Germinal center (tissue), 1 donor: ENCODE measurements around the gene HYCC2.
"Not testable (repeated sequence)": the region's sequence is repeated elsewhere in the genome, so short reads cannot be mapped to it uniquely, and the experiment has no call there.

Experiments
- DNase-seq: peaks from one replicate; pipeline ENCODE4 v3.0.0; 2012; ENCODE audit warnings: mixed read lengths, low spot score

Gene HYCC2

DNA sequence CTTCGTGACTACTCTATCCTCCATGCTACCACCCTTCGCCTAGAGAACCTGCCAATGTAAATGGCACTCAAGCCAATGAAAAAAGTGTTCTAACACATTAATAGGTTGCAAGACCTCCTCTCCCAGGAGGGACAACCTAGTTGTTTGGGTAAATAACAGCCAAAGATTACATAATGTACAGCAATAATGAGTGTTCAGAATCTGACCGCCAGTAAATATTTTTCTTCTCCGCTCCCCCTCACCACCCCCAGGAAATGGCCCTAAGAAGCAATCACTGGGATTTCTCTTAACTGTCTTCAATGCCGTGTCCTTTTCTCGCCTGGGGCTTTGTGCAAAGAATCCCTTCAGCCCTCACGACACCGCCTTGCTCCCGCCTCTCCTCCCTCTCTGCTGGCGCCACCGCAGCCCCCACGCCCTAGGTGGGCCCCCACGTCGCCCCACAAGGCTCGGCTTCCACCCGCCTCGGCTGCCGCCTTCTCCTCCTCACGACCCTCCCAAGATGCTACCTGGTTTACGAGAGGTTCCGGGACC is 458 bp downstream of the HYCC2 start:
- DNase-seq: no peak

DNA sequence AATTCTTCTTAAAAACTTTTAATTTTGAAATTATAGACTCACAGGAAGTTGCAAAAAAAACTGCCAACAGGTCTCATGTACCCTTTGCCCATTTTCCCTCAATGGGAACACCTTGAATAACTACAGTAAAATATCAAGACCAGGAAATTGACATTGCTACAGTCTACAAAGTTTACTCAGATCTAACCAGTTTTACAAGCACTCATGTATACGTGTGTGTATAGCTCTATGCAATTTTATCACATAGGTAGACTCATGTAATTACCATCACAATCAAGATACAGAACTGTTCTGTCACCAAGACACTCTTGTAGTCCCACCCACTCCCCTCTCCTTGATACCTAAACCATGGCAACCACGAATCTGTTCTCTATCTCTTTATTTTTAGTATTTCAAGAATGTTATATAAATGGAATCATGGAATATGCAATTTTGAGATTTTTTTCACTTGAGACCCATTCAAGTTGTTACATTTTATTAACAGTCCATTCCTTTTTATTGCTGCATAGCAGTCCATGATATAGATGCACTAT is 6.6 kb downstream of the HYCC2 start:
- DNase-seq: no peak

DNA sequence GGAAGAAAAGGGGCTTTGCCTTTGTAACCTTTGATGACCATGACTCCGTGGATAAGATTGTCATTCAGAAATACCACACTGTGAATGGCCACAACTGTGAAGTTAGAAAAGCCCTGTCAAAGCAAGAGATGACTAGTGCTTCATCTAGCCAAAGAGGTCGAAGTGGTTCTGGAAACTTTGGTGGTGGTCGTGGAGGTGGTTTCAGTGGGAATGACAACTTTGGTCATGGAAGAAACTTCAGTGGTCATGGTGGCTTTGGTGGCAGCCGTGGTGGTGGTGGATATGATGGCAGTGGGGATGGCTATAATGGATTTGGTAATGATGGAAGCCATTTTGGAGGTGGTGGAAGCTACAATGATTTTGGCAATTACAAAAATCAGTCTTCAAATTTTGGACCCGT is 8.0 kb downstream of the HYCC2 start:
- DNase-seq: not testable (repeated sequence)

DNA sequence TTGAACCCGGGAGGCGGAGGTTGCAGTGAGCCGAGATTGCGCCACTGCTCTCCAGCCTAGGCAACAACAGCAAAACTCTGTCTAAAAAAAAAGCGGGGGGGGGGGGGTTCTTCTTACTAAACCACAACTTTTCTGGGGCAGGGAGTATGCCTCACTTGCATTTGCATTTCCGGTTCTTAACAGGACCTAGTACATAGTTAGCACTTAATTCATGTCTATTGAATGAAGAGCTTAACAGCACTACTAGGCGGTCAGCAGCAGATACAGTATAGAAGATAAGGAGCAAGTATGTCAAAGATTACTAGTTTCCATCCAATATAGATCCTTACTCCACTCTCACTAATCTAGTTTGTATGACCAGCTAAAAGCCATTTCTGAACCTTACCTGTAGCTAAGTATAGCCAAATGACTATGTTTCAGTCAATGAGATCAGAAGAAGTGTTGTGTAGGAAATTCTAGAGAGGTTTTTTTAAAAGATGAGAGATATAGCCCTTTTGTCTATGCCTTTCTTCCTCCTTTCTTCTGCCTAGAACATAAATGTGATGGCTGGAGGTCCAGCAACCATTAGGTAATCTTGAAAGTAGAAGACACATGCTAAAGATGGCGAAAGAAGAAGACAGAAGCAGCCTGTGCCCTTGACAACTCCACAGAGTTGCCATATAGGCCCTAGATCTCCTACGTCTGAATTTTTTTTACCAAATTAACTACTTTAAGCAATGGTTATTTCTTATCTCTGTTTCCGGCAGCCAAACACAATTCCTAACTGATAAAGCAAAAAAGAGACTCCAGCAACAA is 11.3 kb downstream of the HYCC2 start:
- no peak for DNase-seq

DNA sequence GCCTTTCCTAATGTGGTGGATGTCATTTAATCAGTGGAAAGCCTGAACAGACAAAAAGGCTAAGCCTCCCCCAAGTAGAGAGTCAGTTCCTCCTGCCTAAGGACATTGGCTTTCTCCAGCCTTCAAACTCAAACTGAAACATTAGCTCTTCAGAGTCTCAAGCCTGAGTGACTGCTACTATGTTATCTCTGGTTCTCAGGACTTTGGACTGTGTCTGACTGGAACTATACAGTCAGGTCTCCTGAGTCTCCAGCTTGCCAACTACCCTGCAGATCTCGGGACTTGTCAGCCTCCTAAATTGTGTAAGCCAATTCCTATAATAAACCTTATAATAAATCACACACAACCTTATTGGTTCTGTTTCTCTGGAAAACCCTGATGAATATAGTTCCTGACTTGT is 12.6 kb downstream of the HYCC2 start:
- DNase-seq: no peak

DNA sequence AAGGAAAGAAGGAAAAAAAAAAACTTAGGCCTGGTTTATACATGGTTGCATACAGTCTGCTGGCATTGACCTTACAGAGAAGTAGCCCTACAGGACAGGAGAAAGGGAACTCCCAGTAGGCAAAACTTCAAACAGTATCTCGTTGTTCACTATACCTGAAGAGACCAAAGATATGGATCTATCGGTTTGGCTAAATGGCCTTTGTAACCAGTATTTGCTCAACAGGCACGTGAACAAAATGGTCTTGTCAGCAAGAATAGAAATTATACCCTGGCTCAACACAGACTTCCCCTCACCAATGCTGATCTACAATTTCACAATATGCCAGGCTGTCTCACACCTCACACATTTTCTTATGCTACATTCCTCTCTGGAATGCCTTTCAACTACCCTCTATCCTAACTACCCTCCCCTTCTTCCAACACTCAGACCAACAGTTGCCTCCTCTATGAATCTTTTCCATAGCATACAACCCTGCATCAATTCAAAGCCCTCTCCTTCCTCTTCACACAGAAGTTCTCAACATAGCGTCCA is 13.7 kb downstream of the HYCC2 start:
- no peak for DNase-seq

DNA sequence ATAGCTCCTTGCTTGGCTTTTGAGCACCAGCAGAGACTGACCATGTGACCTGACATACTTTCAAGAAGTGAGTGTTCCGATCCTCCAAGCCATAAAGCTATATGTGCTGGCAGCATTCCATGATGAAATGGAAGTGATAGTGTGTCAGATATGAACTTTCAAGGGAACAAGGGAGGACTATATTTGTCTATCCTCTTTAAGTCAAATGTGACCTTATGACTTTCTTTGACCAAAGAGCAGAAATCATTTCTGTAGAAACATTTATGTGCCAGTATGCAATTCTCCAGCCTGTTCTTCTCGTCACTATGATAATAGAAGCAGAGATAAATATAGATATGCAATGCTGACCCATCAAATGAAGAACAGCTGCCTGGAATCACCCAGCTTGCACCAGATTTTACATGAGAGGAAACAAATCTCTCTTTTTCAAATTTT is 14.4 kb downstream of the HYCC2 start:
- no peak for DNase-seq

DNA sequence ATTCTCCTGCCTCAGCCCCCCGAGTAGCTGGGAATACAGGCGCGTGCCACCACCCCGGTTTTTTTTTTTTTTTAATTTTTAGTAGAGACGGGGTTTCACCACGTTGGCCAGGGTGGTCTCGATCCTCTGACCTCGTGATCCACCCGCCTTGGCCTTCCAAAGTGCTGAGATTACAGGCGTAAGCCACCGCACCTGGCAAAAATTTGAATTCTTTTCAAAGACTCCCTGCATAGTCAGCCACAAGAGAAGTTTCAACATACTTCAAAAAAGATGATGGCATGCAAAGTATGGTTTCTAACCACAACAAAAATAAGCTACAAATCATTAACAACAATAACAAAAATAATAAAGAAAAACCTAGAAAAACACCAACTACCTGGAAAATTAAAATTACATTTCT is 22.0 kb downstream of the HYCC2 start:
- DNase-seq: no peak

DNA sequence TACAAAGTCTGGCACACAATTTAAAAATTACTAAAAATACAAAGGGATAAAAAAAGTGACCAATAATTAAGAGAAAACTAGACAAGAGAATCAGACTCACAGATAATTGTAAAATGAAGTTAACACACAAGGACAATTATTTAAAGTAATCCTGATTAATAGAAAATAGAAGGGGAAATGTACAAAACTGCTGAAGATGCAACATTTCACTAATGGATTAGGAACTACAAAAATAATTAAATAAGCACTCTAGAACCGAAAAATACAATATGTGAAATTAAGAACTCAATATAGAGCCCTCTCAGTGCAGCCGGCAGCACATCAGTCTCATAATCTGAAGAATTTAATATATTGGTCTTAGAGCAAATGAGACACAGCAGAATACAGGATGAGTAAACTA is 24.6 kb downstream of the HYCC2 start:
- DNase-seq: no peak

DNA sequence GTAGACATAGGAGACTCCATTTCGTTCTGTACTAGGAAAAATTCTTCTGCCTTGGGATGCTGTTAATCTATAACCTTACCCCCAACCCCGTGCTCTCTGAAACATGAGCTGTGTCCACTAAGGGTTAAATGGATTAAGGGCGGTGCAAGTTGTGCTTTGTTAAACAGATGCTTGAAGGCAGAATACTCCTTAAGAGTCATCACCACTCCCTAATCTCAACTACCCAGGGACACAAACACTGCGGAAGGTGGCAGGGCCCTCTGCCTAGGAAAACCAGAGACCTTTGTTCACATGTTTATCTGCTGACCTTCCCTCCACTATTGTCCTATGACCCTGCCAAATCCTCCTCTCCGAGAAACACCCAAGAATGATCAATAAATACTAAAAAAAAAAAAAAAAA is 28.4 kb downstream of the HYCC2 start:
- DNase-seq: not testable (repeated sequence)

DNA sequence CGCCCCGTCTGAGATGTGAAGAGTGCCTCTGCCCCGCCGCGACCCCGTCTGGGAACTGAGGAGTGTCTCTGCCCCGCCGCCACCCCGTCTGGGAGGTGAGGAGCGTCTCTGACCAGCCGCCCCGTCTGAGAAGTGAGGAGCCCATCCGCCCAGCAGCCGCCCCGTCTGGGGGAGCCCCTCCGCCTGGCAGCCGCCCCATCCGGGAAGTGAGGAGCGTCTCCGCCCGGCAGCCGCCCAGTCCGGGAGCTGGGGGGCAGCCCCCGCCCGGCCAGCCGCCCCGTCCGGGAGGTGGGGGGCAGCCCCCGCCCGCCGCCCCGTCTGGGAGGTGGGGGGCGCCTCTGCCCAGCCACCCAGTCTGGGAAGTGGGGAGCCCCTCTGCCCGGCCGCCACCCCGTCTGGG is 29.0 kb downstream of the HYCC2 start:
- not testable (repeated sequence) for DNase-seq

DNA sequence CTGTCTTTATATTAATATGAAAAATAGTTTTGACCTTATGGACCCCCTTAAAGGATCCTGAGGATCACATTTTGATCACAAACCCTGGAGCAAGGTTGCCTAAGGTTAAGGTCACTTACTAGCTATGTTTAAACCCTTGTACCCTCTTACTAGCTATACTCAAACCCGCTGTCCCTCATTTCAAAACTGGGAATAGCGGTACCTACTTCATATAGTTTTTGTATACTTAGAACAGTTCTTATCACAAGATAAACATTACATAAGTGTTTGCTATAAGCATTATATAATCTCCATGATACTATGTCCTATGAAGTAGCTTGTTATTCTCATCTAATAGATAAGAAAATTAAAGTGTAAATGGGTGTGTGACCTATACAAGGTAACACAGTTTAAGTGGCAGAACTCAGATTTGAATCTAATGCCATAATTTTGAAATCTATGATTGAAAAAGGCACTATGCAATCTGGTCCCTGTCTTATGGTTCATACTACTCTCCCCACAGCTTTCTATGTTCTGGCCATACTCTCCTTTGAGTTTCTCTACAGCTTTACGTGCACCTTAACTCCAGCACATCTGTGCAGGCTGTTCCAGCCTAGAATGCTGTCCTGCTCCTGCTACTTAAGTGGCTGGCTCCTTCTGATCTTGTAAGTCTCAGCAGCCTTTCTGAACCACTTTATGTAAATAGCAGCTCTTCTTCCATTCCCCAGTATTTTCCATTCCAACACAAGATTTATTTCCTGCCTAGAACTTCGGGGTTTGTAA is 30.4 kb downstream of the HYCC2 start:
- DNase-seq: no peak

DNA sequence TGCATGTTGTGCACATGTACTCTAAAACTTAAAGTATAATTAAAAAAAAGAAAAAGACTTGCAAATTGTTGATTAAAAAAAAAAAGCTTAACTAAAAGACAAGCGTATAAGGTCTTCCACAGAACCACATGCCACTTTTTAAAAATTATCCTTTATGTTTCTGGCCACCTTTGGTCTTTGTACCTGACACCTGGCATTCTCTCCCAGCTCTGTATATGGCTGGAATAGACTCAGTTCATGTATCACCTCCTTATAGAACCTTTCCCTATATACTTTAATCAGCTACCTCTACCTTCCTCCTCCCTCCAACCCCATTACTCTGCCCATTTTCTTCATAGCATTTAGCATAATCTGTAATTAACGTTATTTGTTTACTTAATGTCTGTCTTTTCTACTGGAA is 32.6 kb downstream of the HYCC2 start:
- no peak for DNase-seq

DNA sequence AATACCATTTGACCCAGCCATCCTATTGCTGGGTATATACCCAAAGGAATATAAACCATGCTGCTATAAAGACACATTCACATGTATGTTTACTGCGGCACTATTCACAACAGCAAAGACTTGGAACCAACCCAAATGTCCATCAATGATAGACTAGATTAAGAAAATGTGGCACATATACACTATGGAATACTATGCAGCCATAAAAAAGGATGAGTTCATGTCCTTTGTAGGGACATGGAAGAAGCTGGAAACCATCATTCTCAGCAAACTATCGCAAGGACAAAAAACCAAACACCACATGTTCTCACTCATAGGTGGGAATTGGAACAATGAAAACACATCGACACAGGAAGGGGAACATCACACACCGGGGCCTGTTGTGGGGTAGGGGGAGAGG is 33.1 kb downstream of the HYCC2 start:
- not testable (repeated sequence) for DNase-seq

DNA sequence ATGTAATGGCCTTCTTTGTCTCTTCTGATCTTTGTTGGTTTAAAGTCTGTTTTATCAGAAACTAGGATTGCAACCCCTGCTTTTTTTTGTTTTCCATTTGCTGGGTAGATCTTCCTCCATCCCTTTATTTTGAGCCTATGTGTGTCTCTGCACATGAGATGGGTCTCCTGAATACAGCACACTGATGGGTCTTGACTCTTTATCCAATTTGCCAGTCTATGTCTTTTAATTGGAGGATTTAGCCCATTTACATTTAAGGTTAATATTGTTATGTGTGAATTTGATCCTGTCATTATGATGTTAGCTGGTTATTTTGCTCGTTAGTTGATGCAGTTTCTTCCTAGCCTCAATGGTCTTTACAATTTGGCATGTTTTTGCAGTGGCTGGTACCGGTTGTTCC is 37.1 kb downstream of the HYCC2 start:
- DNase-seq: not testable (repeated sequence)

DNA sequence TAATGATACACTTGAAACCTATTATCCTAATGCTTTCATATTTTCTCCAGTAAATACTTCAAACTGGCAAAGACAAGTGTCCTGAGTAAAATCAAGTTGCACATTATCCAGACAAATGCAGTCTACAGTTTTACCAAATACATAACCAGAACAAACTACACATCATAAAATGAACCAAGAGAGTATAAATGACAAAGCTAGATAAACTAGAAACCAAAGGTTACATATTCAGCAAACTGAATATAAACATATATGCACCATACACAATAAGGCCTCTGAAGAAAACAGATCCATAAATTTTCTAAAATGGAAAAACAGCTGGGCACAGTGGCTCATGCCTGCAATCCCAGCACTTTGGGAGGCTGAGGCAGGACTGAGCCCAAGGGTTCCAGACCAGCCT is 47.0 kb downstream of the HYCC2 start:
- DNase-seq: no peak

DNA sequence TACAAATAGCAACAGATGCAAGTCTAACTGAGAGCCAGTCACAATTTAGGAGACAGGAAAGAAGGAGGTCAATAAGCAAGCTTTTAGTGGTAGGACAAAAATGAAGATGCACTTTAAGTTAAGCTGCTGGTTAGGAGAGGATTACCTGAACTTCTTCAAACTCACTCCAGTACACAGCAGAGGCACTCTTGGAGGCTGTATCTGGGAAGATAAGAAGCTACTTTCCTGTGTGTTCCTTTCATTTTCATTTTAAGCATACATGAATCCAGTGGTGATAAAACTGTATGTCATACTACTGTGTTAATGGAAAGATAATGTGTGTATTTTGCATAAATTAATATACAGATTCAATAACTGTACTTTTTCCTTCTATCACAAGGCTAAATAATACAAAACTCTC is 49.6 kb downstream of the HYCC2 start:
- DNase-seq: no peak
